Fibroblast of the aortic adventitia (primary cell): Measurements from ENCODE around the gene EPM2A. TPM values are rescaled to one million over a fixed set of nuclear protein-coding genes. Genes with fewer than 3 reads are reported as not detected.

Experiments
- DNase-seq: peaks from one replicate; pipeline ENCODE4 v3.0.0-alpha.2; 2010; ENCODE audit warnings: low read depth
- H3K4me3 ChIP-seq: 2 replicates; pipeline ENCODE4 v1.5.1; 2011; ENCODE audit warnings: low read depth, mild to moderate bottlenecking, control low read depth, low read length, moderate library complexity
- CTCF ChIP-seq: IDR thresholded peaks from 2 replicates; pipeline ENCODE4 v1.5.1; 2011; ENCODE audit warnings: mild to moderate bottlenecking, low read length, control low read depth, inconsistent platforms; ENCODE audit not compliant: insufficient read depth
- total RNA-seq: library from RNA; depleted of rRNA; stranded (reverse); fragments of >200 nt; gene quantifications from 2 replicates; pipeline ENCODE4 v1.2.3, GENCODE V29; 2012; ENCODE audit warnings: low replicate concordance

Gene EPM2A
- total RNA-seq, 1 donor: 8.0 TPM

DNA sequence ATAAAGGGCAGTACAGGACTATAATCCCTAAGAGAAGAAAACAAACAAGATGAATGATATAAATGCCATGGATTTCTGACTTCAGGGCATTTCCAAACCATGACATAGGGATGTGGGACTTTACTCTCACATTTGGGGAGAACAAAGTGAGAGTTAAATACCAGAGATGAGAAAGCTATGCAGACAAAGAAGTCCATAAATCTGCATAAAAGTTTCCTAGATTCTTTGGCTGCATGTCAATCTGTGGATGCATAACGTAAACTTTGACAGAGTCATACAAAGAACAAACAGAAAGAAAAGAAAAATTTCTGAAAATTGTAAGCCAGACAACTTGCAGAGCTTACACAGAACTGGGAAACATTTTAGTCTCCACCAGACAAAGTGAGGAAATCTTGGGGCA, 11.7 kb downstream of the EPM2A start:
- no peak for DNase-seq
- TF ChIP-seq CTCF: no peak
- H3K4me3 ChIP-seq: no peak overlapping the region

DNA sequence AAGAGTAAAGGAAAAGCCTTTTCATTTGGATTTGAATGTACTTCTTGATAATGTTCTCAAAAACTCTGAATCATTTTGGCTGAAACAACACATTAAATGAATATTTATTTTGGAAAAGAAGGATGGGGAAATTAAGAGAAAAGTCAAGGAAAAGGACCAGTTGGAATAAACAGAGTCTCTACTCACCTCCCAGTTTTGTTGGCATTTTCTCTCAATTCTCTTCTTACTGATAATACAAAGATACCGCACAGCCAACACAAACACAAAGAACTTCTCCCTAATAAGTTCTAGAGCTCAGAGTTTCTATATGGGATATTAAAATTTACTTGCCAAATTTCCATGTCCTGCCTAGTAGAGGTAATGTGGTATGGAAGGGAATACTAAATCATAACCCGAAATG, 13.1 kb downstream of the EPM2A start:
- H3K4me3 ChIP-seq: no peak overlapping the region
- TF ChIP-seq CTCF: no peak
- DNase-seq: peak; percentile 54

DNA sequence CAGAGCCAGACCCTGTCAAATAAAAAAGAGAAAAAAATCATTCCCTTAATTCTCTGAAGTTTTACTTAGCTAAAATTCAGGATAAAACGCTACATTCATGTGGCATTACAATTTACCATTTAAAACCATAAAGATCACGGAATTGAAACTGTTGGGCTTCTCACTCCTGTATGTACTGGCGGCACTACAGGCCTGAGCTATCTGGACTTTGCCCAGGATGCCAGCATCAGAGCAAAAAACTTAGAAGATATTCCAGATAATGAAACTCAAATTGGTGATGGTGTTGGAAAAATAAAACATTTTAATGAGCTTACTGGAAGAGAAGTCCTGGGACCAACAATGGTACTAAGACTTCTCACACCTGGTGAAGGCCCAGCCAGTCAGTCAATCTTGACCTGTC, 14.2 kb downstream of the EPM2A start:
- no peak for TF ChIP-seq CTCF
- no peak overlapping the region for H3K4me3 ChIP-seq

GRCh38 chr6:145715426-145715825, 19.9 kb downstream of the EPM2A start:
- no peak for TF ChIP-seq CTCF
- DNase-seq: no peak
- H3K4me3 ChIP-seq: no peak overlapping the region

More for the DNA sequence above, 14.2 kb downstream of the EPM2A start:
- DNase-seq: no peak

GRCh38 chr6:145714731-145715130, 20.6 kb downstream of the EPM2A start:
- TF ChIP-seq CTCF: no peak
- H3K4me3 ChIP-seq: no peak overlapping the region
- DNase-seq: no peak

GRCh38 chr6:145713773-145714172, 21.5 kb downstream of the EPM2A start:
- no peak for TF ChIP-seq CTCF
- no peak overlapping the region for H3K4me3 ChIP-seq
- no peak for DNase-seq

DNA sequence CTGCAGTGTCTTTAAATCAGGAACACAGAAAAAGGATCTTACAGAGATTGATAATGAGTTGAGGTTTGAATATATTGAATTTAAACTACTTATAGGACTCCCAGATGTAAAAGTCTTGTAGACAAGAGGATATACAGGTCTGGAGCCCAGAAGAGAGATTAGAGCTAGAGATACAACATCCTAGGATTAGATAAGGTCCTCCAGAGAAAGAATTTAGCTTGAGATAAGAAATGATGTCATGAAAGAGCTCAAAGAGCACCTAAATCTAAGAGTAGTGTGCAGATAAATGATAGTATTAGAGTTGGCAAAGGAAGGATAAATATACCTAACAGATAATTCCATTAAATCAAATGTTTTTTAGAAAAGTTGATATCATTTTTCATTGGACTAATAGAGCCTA, 23.9 kb downstream of the EPM2A start:
- no peak overlapping the region for H3K4me3 ChIP-seq
- no peak for DNase-seq
- TF ChIP-seq CTCF: no peak
